OCI-LY3 (cell line): ENCODE measurements around the gene MED29.

Experiments
- H2AFZ ChIP-seq: fragments of 200-600, 300-600 bp; shearing (Covaris generic); 2 replicates; pipeline ENCODE4 v1.6.0; 2014; ENCODE audit warnings: antibody characterized with exemption, low read depth, low read length
- H3K27ac ChIP-seq: fragments of 200-600, 300-600 bp; sonication (generic); 2 replicates; pipeline ENCODE4 v1.5.1; 2014; ENCODE audit warnings: mild to moderate bottlenecking, low read length, moderate library complexity, mixed read lengths
- H3K27me3 ChIP-seq: fragments of 200-600, 300-600 bp; sonication (generic); 2 replicates; pipeline ENCODE4 v1.6.1; 2014; ENCODE audit warnings: low read depth, low read length, mixed read lengths
- H3K36me3 ChIP-seq: fragments of 200-600, 300-600 bp; sonication (generic); replicated peaks from 2 replicates; pipeline ENCODE3; 2014; ENCODE audit warnings: low read depth, low read length, mixed read lengths
- H3K4me1 ChIP-seq: fragments of 300-600, 200-600 bp; sonication (generic); 2 replicates; pipeline ENCODE4 v1.6.1; 2014; ENCODE audit warnings: low read length, mixed read lengths
- H3K4me2 ChIP-seq: fragments of 200-600, 300-600 bp; sonication (generic); 2 replicates; pipeline ENCODE4 v1.6.1; 2014; ENCODE audit warnings: low read length, mixed read lengths
- H3K4me3 ChIP-seq: fragments of 300-600, 200-600 bp; sonication (generic); 2 replicates; pipeline ENCODE4 v1.5.1; 2014; ENCODE audit warnings: antibody characterized with exemption, mild to moderate bottlenecking, low read length, moderate library complexity
- H3K79me2 ChIP-seq: fragments of 300-600, 200-600 bp; shearing (Covaris generic); 2 replicates; pipeline ENCODE4 v1.6.1; 2014; ENCODE audit warnings: mild to moderate bottlenecking, low read length, mixed read lengths
- H3K9ac ChIP-seq: fragments of 300-600, 200-600 bp; shearing (Covaris generic); 2 replicates; pipeline ENCODE4 v1.6.0; 2014; ENCODE audit warnings: mild to moderate bottlenecking, low read length, moderate library complexity
- H3K9me3 ChIP-seq: fragments of 200-600, 300-600 bp; shearing (Covaris generic); 2 replicates; pipeline ENCODE4 v1.6.1; 2014; ENCODE audit warnings: low read length, mixed read lengths; ENCODE audit not compliant: insufficient read depth
- H4K20me1 ChIP-seq: fragments of 200-600, 300-600 bp; sonication (generic); 2 replicates; pipeline ENCODE4 v1.6.1; 2016; ENCODE audit warnings: low read length, mixed read lengths; ENCODE audit not compliant: insufficient read depth
- EZH2phosphoT487 ChIP-seq: fragments of 200-600 bp; shearing (Covaris generic); IDR thresholded peaks from 2 replicates; pipeline ENCODE4 v1.6.1; 2018; ENCODE audit warnings: antibody characterized with exemption, mixed run types, low read depth
- TF ChIP-seq, protein P1 (sequence below): fragments of 200-600, 300-600 bp; sonication (generic); IDR thresholded peaks from 2 replicates; pipeline ENCODE4 v1.5.1; 2014; ENCODE audit warnings: antibody characterized with exemption, low read length, low read depth

The MED29 gene

DNA sequence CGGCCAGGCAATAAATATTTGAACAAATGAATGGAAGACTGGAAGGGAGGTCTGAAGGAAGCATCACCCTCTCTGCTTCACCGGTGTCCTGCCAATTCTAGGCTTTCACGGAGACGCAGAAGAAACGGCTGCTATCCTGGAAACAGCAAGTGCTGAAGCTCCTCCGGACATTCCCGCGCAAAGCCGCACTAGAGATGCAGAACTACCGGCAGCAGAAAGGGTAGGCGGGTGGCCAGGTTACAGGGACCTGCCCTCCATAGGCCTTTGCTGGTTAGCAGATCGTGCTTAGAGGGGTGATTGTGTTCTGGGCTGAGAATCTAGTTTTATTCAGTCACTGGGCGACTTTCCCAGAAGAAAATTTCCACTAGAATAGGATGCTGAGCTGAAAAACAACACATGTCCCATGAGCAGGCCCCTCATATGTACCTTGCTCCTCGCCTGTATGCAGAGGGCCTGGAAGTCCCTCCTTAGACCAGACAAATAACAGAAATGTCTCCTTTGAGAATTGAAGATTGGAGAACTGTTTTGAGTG, 11.2 kb upstream of the MED29 start:
- Histone ChIP-seq H3K9ac (no peak overlapping the region), H2AFZ (no peak overlapping the region), H4K20me1 (no peaks in the 10 kb centered on the region), H3K9me3 (no peaks in the 10 kb centered on the region), H3K27me3 (no peaks in the 10 kb centered on the region), H3K27ac (no peak overlapping the region), H3K4me3 (no peak overlapping the region), H3K36me3 (peaks cover 74% of the 10 kb centered on the region), H3K79me2 (no peaks in the 10 kb centered on the region), H3K4me1 (peaks cover 7% of the 10 kb centered on the region; the same call in 1 of the 2 replicates), H3K4me2 (no peak overlapping the region)
- TF ChIP-seq, protein P1, sequence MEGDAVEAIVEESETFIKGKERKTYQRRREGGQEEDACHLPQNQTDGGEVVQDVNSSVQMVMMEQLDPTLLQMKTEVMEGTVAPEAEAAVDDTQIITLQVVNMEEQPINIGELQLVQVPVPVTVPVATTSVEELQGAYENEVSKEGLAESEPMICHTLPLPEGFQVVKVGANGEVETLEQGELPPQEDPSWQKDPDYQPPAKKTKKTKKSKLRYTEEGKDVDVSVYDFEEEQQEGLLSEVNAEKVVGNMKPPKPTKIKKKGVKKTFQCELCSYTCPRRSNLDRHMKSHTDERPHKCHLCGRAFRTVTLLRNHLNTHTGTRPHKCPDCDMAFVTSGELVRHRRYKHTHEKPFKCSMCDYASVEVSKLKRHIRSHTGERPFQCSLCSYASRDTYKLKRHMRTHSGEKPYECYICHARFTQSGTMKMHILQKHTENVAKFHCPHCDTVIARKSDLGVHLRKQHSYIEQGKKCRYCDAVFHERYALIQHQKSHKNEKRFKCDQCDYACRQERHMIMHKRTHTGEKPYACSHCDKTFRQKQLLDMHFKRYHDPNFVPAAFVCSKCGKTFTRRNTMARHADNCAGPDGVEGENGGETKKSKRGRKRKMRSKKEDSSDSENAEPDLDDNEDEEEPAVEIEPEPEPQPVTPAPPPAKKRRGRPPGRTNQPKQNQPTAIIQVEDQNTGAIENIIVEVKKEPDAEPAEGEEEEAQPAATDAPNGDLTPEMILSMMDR: no peak
- no peak for TF ChIP-seq EZH2phosphoT487

DNA sequence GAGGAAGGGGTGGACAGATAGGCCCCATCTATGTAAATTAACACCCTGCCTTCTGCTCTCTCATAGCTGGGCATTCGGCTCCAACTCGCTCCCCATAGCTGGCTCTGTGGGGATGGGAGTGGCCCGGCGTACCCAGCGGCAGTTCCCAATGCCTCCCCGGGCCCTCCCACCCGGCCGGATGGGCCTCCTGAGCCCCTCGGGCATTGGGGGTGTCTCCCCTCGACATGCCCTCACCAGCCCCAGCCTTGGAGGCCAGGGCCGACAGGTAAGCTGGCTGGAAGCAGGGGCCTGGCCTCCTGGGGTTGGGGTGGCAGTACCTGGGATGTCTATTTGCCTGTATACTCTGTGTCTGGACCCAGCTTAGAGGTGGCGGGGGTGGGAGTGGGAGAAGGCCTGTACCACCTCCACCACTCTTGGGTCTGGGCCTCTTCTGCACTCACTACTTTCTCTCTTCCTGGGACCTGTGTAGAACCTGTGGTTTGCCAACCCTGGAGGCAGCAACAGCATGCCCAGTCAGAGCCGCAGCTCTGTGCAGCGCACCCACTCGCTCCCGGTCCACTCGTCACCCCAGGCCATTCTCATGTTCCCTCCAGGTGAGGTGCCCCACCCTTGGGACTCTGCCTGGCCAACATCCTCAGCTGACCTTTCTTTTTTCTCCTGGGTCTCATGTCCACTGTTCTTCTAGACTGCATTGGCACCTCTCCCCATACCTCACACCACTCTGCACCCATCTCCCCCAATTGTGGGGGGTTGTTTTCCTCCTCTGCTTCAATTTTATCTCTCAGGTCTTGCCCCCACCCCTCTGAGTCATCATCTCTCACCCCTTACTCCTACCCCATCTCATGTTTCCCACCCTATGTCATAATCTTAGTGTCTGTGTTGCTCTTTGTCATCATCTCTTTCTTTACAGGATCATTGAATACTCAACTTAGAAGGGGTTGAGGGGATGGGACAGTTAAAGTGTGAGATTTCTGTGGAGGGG, 10.4 kb upstream of the MED29 start:
- Histone ChIP-seq H3K9me3 (no peaks in the 10 kb centered on the region), H3K4me1 (peaks cover 7% of the 10 kb centered on the region; the same call in 1 of the 2 replicates), H3K4me3 (no peak overlapping the region), H3K9ac (no peak overlapping the region), H2AFZ (no peak overlapping the region), H3K27ac (no peak overlapping the region), H3K79me2 (no peaks in the 10 kb centered on the region), H3K4me2 (no peak overlapping the region), H4K20me1 (no peaks in the 10 kb centered on the region), H3K36me3 (peaks cover 72% of the 10 kb centered on the region), H3K27me3 (no peaks in the 10 kb centered on the region)
- TF ChIP-seq EZH2phosphoT487: no peak
- TF ChIP-seq, protein P1: no peak

DNA sequence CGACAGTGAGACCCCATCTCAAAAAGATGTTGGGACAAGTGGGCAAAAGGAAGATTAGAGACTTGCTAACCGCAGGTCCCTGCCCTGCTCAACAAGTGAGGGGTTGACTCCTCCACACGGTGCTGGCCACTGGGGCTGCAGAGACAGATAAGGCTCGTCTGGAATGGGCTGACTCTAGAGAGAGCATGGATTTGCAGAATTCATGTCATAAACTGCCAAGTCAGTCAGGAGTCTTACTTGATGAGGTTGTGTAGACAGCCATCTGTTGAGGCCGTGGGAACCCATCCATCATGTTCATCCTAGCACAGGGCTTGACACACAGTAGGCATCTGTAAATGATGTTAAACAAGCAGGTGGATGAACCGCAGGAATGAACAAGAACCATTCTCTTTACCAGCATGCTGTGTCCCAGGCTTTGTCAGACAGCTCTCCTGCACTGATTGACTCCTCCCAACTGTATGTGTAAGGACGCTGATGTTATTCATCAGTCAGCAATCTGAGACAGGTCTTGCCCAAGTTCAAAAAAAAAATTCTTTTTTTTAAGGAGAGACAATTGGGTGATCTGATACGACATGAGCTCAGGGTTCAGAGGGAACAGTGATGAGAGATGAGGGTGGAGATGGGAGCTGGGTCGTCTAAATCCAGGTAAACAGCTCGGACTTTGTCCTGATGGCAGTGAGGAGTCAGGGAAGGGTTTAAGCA, 9.1 kb upstream of the MED29 start:
- no peaks in the 10 kb centered on the region for H3K27me3 ChIP-seq
- H3K4me1 ChIP-seq: peaks cover 7% of the 10 kb centered on the region; the same call in 1 of the 2 replicates
- TF ChIP-seq, protein P1: no peak
- H3K9me3 ChIP-seq: no peaks in the 10 kb centered on the region
- H2AFZ ChIP-seq: no peak overlapping the region
- no peaks in the 10 kb centered on the region for H3K79me2 ChIP-seq
- no peak overlapping the region for H3K9ac ChIP-seq
- H3K4me3 ChIP-seq: no peak overlapping the region
- H3K4me2 ChIP-seq: no peak overlapping the region
- H3K36me3 ChIP-seq: peaks cover 70% of the 10 kb centered on the region
- H4K20me1 ChIP-seq: no peaks in the 10 kb centered on the region
- no peak overlapping the region for H3K27ac ChIP-seq
